ENCODE measurements around the gene PSMD1. TPM values are rescaled to one million over a fixed set of nuclear protein-coding genes. Genes with fewer than 3 reads are reported as not detected.

PSMD1 gene
- total and polyA plus RNA-seq, 2 donors (not counting 3 experiments of a cell fraction or from before 2014, with no cell fraction given) = 163 to 209 TPM

DNA sequence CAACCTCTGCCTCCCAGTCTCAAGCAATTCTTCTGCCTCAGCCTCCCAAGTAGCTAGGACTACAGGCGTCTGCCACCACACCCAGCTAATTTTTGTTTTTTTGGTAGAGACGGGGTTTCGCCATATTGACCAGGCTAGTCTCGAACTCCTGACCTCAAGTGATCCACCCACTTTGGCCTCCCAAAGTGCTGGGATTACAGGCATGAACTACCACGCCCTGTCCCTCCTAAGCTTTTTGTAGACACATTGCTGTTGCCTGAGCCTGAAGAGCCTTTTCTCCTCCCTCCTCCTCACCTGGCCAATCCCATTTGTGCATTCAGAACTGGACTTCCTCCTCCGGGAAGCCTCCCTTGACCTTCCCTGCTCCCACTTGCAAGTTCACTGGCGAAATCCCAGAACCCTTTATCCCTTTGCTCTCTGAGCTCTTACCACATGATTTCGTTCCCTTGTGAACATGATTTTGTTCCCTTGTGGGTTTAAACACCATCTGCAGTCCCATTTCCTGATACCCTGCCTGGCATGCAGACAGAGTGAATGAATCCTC is 16.8 kb upstream of the PSMD1 start:
- intact Hi-C loops (cut with micrococcal nuclease) (no loop called here), dilution Hi-C loops (cut with MboI; ENCODE audit: extremely low pct_ligation_motif_present, low sequenced_read_pairs) (no loop called here)
- no peaks in the 10 kb centered on the region for H3K36me3 ChIP-seq (ENCODE audit: control insufficient read depth in 2 of 2, extremely low read depth in 1 of 2, insufficient read depth in 2 of 2, low read length in 2 of 2)
- H3K4me1 ChIP-seq (ENCODE audit: control insufficient read depth, extremely low read depth, insufficient read depth, low read length) = no peaks in the 10 kb centered on the region
- H3K9me3 ChIP-seq (replicated peaks; ENCODE audit: control insufficient read depth, insufficient read depth, low read length) = no peaks in the 10 kb centered on the region
- no peak overlapping the region for H3K4me3 ChIP-seq (replicated peaks in 1 of 3; ENCODE audit: insufficient read depth in 1 of 3, low read depth in 1 of 3, low read length in 3 of 3)
- TF ChIP-seq JUN (IDR thresholded peaks at IDR 0.05; ENCODE audit: borderline replicate concordance, insufficient read depth, insufficient read length, low read depth) (no peak), CTCF (IDR thresholded peaks at IDR 0.05; ENCODE audit: extremely low read depth in 1 of 2, insufficient read depth in 1 of 2, low read depth in 1 of 2, low read length in 2 of 2) (no peak), EZH2 (IDR thresholded peaks at IDR 0.05; ENCODE audit: borderline replicate concordance, low read depth, low read length, severe bottlenecking) (no peak), FOS (IDR thresholded peaks at IDR 0.05; ENCODE audit: borderline replicate concordance, insufficient read depth, low read length) (no peak), POLR2AphosphoS5 (IDR thresholded peaks at IDR 0.05; ENCODE audit: insufficient read depth, low read depth, low read length) (no peak), MYC (IDR thresholded peaks at IDR 0.05; ENCODE audit: low read depth, low read length) (no peak)
- TF ChIP-seq, protein P1, sequence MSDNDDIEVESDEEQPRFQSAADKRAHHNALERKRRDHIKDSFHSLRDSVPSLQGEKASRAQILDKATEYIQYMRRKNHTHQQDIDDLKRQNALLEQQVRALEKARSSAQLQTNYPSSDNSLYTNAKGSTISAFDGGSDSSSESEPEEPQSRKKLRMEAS (IDR thresholded peaks at IDR 0.05; ENCODE audit: insufficient read depth, insufficient read length) = no peak
- FAIRE-seq (no peak), DNase-seq (ENCODE audit: low read depth, low spot score) (no peak)
- ChIA-PET POLR2A (interaction anchor here (0.5 kb wide), 1 partner anchor 1086 kb away, joined by 7 read pairs; no protein-coding TSS in a partner anchor), CTCF (interaction anchor here (1.6 kb wide), 1 partner anchor 13 kb away, joined by 5 read pairs; no protein-coding TSS in a partner anchor)
- no peaks in the 10 kb centered on the region for H3K79me2 ChIP-seq (ENCODE audit: control insufficient read depth, insufficient read depth, low read length)
- peaks cover 37 to 52% of the 10 kb centered on the region in 2 experiments for H3K27me3 ChIP-seq (ENCODE audit: control insufficient read depth in 2 of 2, insufficient read depth in 2 of 2, low read length in 2 of 2)
- no TSS peak for BruUV-seq (replicated peaks)
- H3K9ac ChIP-seq (replicated peaks; ENCODE audit: extremely low read depth, insufficient read depth, low read length) = no peak overlapping the region
- H2AFZ ChIP-seq (ENCODE audit: low read depth, low read length) = no peak overlapping the region
- H3K9me1 ChIP-seq (replicated peaks; ENCODE audit: control insufficient read depth, extremely low read depth, insufficient read depth, low read length) = no peaks in the 10 kb centered on the region
- H3K4me2 ChIP-seq (ENCODE audit: insufficient read depth, low read length) = no peak overlapping the region
- no peaks in the 10 kb centered on the region for H4K20me1 ChIP-seq (replicated peaks; ENCODE audit: control insufficient read depth, extremely low read depth, insufficient read depth, low read length)
- H3K27ac ChIP-seq (ENCODE audit: insufficient read depth, low read depth, low read length) = no peak overlapping the region
